SW480 (cell line): ENCODE results near the gene GPR161.
A peak's percentile ranks its signal among the peaks of the same experiment; 100 is the strongest.

Source experiments
- DNase-seq: peaks from one replicate; pipeline ENCODE4 v3.0.0-alpha.2; 2016; ENCODE audit warnings: low spot score

Gene GPR161

DNA sequence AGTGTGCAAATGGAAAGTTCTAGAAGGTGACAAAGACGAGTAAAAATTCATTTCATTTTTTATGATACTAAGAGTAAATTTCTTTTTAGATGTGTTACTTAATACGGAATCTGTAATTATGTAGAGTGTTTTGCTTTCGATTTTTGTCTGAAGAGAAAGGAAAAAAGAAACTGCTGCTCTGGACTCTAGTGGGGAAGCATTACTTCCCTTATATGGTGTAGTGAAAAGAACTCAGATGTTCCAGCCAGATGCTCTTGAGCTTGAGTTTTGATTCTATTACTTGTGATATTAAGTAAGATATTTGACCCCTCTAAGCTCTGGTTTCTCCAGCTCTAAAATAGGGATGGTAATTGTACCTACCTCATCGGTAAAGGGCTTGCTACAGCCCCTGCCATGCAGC, 12.2 kb upstream of the GPR161 start:
- DNase-seq: no peak

DNA sequence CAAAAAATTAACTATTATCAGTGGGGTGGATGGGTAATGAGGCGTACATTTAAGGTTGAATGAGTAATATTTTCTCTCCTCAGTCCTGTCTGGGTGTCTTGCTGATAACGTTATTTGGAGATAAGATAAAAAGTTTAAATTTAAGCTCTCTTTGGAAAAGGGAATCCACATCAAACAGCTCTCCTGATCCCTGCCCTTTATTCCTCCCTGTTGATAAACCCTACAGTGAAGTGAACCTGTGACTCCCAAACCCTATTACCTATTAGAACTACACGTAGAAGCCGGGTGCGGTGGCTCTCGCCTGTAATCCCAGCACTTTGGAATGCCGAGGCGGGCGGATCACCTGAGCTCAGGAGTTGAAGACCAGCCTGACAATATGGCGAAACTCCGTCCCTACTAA, 9.9 kb upstream of the GPR161 start:
- DNase-seq: no peak

DNA sequence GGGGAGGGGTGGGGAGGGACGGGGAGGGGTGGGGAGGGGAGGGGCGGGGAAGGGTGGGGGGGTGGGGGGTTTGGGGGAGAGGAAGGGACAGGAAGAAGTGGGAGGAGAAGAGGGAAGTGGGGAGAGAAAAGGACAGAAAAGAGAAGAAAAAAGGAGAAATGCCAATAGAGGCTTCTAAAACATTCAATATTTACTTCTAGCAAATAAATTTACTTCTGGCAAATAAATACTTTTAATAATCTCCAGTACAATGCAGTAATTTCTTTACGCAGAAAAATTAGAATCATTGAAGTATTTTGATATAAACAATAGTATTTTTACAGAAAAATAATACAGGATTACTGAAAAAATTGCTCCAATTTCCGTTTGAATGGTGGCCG, 9.4 kb upstream of the GPR161 start:
- DNase-seq: no peak

DNA sequence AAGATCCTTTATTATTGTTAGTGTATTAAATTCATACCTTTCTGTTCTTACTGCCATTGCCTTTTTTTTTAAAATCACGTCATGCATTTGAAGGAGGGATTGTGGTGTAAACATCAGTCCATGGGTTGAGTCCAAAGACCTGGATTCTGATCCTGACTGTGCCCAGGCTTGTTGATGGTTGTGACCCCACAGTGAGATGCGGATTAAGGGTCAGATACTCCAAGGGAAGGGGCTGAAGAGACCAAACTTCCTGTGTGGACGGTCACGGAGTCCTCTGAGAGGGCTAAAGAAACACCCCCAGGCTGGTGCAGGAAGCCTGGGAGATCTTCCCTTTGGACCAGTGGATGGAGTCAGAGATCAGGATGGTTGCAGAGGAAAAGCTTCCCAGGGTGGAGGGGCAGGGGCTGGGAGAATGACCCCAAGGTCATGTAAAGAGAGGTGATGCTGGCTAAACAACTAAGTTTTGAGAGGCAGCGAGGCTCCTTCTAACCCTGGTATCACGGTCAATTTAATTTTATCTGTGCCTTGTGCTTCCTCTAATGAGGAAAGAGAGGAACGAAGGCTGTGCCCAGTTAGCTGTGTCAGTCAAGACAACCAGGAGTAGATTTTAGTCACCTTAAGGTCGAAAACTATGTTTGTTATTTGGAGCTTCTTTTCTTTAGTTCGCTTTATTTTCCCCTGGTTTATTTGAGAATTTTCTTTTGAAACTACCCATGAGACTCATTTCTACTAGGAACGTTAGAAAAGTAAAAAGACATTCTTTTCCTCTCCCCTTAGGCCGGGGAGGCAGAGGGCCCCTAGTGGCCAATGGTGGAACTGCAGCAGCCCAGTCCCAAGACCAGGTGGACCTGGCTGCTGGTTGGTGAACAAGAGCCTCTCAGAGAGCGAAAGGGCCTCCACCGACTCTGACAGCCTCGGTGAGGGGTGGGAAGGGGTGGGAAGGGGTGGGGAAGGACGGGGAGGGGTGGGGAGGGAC, 8.7 kb upstream of the GPR161 start:
- DNase-seq: peak; percentile 64

DNA sequence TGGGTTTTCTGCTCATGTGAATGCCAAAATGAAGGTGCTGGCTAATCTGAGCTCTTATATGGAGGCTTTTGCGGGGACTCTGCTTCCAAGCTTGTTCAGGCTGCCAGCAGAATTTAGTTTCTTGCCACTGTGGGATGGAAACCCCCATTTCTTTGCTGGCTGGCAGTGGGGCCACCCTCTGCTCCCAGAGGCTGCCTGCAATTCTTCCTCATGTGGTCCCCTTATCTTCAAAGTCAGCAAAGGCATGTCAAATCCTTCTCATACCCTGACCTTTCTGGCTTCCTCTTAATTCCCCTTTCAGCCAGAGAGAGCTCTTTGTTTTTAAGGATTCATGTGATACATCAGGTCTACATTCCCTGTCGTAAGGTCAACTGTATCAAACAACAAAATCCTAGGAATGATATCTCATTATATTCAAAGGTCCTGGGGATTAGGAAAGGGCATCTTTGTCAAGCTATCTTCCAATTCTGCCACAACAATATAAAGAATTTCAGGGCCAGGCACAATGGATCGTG, 5.2 kb upstream of the GPR161 start:
- no peak for DNase-seq

DNA sequence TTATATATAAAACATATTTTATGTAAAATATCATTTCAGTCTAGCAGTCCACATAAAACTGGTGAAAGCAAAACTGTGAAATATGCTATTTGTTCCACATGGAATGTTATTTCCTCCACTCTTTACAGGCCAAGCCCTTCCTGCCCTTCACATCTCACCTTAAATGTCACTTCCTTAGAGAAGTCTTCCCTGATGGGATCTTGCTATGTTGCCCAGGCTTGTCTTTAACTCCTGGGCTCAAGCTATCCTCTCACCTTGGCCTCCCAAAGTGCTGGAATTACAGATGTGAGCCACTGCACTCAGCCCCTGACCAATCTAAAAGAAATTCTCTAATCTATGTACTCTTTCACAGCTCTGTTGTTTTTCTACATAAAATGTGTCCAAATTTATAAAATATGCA, 2.3 kb upstream of the GPR161 start:
- no peak for DNase-seq

DNA sequence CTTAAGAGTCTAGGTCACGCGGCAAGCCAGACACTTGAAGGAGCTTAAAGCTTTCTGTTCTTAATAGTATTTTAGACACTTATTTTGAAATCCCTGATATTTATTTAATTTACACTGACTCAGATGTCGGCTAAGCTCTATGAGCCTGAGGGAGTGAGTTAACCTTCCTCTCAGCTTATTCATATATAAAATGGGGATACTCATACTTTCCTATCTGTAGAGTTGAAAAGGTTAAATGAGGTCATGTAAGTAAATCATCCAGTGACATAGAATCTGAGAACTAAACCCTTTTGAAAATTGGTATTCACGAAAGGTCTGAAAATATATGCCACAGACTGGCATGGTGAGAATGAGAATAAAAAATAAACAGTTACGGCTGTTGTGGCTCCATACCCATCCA, 1.4 kb upstream of the GPR161 start:
- DNase-seq: no peak

DNA sequence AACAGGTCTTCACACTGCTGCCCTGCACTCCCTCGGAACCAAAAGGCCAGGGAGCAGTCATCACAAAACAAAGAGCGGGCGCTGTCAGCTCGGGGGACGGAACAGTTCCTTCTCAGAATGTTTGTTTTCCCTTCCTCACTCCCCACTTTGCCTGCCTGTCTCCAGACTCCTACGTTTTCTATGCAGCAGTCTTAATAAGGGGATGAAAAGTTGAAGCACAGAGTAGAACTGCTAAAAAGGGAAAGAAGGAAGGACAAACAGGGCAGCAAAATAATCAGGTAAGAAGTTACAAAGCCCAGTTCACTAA, 738 bp upstream of the GPR161 start:
- DNase-seq: no peak

DNA sequence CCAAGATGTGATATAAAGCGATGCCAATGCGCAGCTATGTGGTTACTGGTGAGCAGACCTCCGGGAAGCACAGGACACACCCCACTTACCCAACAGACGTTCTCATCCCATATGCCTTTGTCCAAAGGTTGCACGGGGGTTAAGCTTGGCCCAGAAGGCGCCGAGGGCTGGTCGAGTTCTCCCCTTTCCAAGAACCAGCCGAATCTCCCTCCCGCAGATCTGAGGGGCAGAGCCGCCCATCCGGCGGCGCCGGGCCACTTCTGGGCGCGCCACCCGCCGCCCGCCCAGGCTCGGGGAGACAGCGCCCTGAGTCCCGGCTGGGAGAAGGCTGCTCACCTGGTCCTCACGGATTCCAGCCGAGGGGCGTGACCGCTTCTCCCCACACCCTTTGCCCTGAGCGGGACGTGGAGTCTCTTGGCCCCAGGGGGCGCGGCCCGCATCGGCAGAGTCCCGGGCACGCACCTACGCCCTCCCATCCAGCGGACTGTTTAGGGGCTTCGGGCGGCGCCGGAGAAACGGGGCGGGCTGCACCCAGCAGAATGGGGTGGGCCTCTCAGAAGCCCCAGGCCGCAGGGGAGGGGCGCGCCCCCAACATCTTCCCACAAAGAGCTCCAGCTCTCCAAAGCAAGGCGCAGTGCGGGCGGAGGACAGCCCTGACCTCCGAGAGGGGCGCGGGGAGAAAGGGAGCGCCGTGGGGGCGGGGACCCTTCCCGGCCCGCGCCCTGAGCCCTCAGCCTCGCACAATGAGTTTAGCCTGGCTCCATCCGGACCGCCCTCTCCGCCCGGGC, 615 bp downstream of the GPR161 start:
- DNase-seq: peak; percentile 52

DNA sequence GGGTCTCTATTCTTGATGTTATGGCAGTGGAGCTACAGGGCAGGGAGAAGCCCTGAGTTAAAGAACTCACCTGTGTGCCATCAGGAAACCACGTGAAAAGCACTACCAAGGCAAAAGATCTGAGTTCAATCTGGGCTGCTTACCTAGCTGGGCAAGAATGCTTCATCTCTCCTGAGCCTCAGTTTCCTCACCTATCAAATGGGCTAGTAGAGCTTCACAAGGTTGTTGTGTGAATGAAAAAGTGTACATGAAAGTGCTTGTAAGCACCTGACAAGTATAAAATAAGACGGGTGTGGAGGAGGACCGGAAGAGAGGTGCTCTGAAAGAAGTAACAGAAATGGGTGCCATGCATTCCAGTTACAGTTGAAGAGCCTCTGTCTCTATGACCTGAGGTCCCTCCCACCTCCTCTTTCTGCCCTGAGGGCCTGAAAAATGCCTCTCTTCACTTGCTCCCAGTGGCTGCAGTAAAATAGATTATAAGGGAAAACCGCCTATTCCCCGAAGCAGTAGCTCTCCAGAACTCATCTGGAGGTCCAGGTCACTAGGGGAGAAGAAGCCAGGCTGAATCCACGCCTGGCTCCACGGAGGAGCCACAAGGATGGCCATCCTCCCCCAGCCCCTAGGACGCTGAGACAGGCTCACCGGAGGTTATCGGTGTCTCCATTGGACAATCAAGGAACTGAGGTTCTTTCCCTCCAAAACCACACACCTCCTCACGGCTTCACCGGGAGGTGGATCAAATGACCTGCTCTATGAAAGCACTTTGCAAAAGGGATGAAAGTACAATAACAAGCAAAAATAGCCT, 1.4 kb downstream of the GPR161 start:
- DNase-seq: no peak

DNA sequence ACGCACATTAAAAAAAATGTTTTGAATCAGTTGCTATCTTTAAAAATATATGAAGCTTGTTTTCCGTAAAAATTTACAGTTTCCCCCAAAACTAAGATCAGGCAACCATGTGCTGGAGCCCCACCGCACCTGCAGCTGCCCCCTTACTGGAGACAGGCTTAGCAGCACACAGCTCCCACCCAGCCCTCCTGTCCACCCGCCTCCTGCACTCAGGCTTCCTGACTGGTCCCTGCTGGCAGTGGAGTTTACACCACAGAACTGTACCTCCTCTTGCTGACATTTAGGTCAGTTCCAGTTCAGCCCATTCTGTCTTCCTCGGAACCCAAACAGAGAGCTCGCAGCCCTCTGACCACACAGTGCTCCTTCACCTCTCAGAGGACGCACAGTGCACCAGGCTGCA, 2.1 kb downstream of the GPR161 start:
- no peak for DNase-seq

DNA sequence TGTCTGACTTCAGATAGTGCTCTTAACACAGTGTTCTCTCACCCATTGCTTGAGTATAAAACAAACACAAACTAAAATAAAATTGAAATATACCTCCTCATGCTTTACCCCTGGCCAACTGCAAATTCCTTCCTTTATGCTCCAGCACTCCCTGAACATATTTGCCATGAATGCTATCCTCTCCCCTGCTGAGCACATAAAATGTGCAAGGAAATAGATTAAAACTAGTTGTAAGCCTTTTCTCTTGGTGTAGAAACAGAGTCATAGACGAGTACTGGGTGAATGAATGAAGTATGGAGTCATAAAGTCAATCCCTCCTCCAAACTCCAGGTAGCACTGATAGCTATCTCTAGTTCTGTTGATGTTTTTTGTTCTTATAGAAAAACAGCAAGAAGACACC, 2.6 kb downstream of the GPR161 start:
- DNase-seq: no peak

DNA sequence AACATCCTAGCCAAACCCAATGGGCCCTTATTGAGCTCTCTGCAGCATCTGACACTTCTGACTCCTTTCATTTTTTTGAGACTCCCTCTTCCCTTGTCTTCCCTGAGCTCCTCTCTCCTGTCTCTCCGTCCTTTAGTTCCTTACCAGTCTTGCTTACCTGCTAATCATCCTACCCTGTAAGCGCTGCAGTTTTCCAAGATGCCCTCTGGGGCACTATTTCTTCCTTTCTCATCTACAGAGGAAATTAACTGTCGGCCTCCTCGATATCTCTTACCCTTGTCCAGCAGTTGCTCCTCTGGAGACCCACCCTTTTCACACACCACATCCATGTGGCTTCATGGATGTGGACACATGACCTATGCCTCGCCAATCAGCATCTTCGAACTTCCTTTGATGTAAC, 6.8 kb downstream of the GPR161 start:
- DNase-seq: no peak

DNA sequence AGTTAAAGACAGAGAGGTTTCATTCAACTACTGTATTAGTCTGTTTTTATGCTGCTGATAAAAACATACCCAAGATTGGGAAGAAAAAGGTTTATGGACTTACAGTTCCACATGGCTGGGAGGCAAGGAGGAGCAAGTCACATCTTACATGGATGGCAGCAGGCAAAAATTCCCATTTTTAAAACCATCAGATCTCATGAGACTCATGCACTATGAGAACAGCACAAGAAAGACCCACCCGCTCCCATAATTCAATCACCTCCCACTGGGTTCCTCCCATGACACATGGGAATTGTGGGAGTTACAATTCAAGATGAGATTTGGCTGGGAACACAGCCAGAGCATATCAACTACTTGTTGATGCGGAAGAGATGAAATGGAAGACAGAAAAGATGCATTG, 9.2 kb downstream of the GPR161 start:
- DNase-seq: no peak

DNA sequence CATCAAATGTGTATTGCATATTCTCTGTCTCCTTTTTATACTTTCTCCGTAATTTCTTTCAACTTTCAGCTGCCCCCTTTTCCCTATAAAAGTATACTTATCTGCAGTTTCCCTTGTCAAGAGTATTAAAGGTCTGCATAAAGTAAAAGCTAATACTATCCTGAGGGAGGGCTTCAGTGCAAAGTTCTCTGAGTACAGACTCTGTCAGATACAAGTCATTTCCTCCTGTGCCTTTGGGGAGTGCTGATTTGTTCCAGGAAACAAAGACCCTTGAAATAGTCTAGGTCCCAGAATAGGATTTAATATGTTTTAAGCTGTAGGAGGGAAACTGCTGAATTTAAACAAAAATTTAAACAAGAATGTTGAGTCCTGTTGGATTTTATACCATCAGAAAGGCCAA, 11.7 kb downstream of the GPR161 start:
- DNase-seq: no peak

DNA sequence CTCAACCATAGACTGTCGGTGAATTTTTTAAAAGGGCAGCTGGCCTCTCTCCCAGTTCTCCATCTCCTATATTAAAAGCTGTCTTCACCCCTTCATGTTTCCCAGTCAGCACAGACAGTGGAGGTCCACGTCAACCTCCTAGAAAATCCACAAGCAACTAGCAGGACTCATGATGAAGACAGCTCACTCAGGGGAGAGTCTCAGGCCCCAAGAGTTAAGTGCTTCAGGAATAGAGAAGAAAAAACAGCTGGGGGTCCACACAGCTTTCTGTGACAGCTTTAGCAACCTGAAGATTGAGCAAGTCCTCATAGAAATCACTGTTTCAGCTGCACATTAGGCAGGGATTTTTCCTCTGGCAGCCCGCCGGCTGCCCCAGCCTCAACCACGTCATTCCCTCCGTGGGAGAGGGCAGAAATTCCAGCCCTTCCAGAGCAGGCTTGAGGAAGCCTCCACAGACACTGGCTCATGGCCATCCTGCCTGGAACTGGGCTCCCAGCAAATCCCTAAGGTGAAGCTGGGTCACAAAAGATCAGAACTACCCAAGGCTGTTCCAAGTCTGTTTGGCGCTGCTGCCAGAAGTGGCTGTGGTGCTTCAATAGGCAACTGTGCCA, 15.2 kb downstream of the GPR161 start:
- DNase-seq: no peak

DNA sequence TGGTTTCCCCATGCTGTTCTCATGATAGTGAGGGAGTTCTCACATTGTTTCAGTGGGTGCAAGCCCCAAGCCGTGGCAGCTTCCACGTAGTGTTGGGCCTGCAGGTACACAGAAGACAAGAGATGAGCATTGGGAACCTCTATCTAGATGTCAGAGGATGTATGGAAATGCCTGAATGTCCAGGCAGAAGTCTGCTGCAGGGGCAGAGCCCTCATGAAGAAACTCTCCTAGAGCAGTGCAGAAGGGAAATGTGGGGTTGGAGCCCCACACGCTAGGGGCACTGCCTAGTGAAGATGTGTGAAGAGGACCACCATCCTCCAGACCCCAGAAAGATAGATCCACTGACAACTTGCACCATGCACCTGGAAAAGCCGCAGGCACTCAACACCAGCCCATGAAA, 17.0 kb downstream of the GPR161 start:
- DNase-seq: no peak

DNA sequence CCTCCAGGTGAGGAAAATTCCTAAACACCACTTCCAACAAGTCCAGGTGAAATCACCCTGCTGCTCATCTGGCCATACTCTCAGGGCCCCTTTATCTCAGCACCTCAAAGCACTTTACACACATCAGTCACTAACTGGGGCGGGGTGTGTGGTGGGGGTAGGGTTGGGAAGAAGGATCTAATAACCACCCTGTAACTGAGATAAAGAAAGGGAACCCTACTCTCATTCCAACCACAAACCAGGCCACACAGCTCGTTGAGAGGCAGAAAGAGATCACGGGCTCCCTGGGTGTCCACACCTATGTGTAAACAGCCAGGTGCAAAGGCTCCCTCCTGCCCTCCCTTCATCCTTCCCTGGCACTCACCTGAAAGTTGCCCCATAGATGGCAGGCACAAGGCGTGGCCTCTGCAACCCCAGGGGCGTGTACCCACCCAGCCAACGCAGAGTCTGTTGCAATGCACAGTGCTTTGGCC, 20.4 kb downstream of the GPR161 start:
- peak; percentile 88 for DNase-seq

DNA sequence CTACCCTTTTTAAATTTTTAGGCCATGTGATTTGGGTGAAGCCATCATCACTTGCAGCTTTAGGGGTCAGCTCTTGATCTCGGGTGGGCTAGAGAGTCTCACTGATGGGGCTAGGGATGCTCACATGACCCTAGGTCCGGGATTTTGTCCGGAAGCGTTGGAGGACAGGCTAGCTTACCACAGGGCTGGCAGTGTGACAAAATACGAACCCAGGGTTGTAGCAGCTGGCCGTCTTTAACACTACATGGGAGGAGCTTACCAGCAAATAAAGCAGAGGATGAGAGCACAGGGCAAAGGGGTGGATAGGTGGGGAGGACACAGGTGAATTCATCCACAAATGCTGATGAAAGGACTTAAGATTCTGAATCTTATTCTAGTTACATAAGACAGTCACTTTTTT, 21.9 kb downstream of the GPR161 start:
- DNase-seq: peak; percentile 7

DNA sequence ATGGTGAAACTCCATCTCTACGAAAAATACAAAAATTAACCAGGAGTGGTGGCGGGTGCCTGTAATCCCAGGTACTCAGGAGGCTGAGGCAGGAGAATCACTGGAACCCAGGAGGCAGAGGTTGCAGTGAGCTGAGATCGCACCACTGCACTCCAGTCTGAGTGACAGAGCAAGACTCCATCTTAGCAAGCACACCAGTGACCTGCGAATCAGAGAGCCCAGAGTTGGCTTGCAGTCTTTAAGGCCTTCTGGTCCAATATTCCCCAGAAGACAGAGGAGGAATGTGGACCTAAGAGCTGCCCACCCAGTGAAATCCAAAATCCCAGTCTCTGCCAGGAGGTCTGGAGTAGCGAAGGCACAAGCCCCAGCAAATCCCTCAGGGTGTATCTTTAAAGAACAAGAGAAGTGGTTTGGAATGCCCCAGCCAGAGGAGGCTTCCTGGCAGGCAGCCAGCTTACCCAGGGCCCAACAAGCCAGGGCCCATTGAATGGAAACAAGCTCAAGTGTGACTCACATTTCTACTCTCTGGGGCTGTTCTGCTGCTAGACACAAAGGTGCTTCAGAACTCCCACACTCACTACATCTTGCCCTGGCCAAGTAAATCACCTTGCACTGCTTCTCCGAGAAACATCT, 23.9 kb downstream of the GPR161 start:
- DNase-seq: peak; percentile 53

DNA sequence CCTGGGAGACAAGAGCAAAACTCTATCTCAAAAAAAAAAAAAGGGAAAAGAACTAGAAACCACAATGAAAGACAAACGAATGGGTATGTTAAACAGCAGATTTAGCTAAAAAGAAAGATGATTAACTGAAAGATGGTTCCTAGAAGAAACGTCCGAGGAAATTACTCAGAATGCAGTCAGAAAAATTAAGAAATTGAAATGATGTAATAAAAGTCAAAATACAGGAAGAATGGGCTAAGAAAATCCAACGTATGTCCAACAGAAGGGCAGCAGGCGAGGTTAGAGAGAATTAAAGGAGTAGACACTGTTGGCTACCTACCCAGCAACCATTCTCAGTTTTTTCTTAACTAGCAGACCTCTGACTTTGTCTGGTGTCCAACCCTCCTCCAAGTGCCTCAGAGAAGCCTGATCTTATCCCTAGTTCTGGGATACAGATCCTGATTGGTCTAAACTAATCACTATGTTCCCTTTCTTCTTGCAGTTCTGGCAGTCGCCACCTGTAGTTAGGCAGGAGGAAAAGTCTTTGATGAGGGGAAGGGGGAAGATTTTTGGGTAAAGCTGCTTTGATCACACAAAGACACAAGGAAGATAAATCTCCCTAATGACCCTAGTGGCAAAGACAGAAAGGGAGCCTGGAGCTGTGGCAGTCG, 25.7 kb downstream of the GPR161 start:
- no peak for DNase-seq
